OCI-LY1 (cell line): ENCODE measurements around the gene AFAP1L2.

Source experiments
- EZH2 ChIP-seq: fragments of 200-600 bp; sonication (generic), shearing (Covaris generic); IDR thresholded peaks from 2 replicates; pipeline ENCODE4 v1.8.0; 2017; ENCODE audit warnings: borderline replicate concordance, mixed run types, mild to moderate bottlenecking, antibody characterized with exemption, low read length, moderate library complexity, mixed read lengths
- TF ChIP-seq, protein P1 (sequence below): fragments of 200-600 bp; sonication (generic), shearing (Covaris generic); IDR thresholded peaks from 2 replicates; pipeline ENCODE4 v1.5.1; 2017; ENCODE audit warnings: mild to moderate bottlenecking, antibody characterized with exemption, low read length, moderate library complexity, mixed read lengths

DNA sequence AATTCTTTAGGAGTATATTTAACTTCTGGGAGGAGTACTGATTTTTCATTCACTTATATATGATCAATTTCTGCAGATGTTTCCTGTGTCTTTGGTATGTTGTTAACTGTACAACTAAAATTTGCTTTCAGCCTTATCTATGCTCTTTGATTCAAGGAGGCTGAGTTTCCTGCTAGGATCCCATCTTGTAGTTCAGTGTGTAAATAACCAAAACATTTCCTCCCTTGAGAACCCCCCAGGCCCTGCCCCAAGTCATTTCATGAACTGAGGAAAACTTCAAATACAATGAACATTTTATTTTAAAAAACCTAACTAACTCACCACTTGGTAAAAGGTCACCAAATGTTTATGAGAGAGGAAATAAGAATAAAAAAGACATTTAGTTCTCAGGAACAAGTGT lies 109.8 kb downstream of the AFAP1L2 start:
- TF ChIP-seq, protein P1, sequence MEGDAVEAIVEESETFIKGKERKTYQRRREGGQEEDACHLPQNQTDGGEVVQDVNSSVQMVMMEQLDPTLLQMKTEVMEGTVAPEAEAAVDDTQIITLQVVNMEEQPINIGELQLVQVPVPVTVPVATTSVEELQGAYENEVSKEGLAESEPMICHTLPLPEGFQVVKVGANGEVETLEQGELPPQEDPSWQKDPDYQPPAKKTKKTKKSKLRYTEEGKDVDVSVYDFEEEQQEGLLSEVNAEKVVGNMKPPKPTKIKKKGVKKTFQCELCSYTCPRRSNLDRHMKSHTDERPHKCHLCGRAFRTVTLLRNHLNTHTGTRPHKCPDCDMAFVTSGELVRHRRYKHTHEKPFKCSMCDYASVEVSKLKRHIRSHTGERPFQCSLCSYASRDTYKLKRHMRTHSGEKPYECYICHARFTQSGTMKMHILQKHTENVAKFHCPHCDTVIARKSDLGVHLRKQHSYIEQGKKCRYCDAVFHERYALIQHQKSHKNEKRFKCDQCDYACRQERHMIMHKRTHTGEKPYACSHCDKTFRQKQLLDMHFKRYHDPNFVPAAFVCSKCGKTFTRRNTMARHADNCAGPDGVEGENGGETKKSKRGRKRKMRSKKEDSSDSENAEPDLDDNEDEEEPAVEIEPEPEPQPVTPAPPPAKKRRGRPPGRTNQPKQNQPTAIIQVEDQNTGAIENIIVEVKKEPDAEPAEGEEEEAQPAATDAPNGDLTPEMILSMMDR: no peak
- TF ChIP-seq EZH2: no peak
